Thoracic aorta (tissue), 2 donors: ENCODE results near the gene NANOS1. TPM values are rescaled to one million over a fixed set of nuclear protein-coding genes. Genes with fewer than 3 reads are reported as not detected.

Experiments
- ATAC-seq: fragments of 150-250 bp; one replicate; pipeline ENCODE4 v1.8.0; 2017; ENCODE audit warnings: low read depth; ENCODE audit not compliant: insufficient number of reproducible peaks, low FRiP score
- DNase-seq: peaks from one replicate; pipeline ENCODE4 v3.0.0-alpha.2; 2020; ENCODE audit warnings: low spot score
- H3K27ac ChIP-seq, 2 donors: fragments of 200-600 bp; sonication (generic); 1 replicate in 1 of 2; 2 replicates in 1 of 2; pipeline ENCODE4 v1.5.1; 2016; ENCODE audit warnings: mild to moderate bottlenecking in 2 of 2, moderate library complexity in 2 of 2
- H3K27me3 ChIP-seq: fragments of 200-600 bp; sonication (generic); replicated peaks from 2 replicates; pipeline ENCODE4 v1.6.0; 2016; ENCODE audit warnings: mild to moderate bottlenecking; ENCODE audit not compliant: insufficient read depth
- H3K36me3 ChIP-seq: fragments of 200-600 bp; sonication (generic); one replicate; pipeline ENCODE4 v1.5.1; 2016
- H3K4me1 ChIP-seq, 2 donors: fragments of 200-600 bp; sonication (generic); 1 replicate in 1 of 2; 2 replicates in 1 of 2; pipeline versions ENCODE4 v1.5.1 to v1.6.0; 2016; ENCODE audit warnings: low read depth in 2 of 2, mild to moderate bottlenecking in 1 of 2; ENCODE audit not compliant: control insufficient read depth in 1 of 2
- H3K4me3 ChIP-seq: fragments of 200-600 bp; sonication (generic); 2 replicates; pipeline ENCODE4 v1.5.1; 2016; ENCODE audit warnings: mild to moderate bottlenecking
- H3K9me3 ChIP-seq: fragments of 200-600 bp; sonication (generic); 2 replicates; pipeline ENCODE4 v1.5.1; 2016
- total RNA-seq, 2 donors: library from RNA; depleted of rRNA; stranded (reverse); fragments of >200 nt; gene quantifications; one replicate each; pipeline versions ENCODE4 v1.1.0 to v1.2.3, GENCODE V29; 2016
- TF ChIP-seq, protein P1 (sequence below): fragments of 200-600 bp; sonication (generic); IDR thresholded peaks from one replicate; pipeline ENCODE4 v1.5.1; 2019; ENCODE audit warnings: antibody characterized with exemption

The NANOS1 gene
- total RNA-seq, 2 donors from 2014 or later = 1.4 to 5.4 TPM

DNA sequence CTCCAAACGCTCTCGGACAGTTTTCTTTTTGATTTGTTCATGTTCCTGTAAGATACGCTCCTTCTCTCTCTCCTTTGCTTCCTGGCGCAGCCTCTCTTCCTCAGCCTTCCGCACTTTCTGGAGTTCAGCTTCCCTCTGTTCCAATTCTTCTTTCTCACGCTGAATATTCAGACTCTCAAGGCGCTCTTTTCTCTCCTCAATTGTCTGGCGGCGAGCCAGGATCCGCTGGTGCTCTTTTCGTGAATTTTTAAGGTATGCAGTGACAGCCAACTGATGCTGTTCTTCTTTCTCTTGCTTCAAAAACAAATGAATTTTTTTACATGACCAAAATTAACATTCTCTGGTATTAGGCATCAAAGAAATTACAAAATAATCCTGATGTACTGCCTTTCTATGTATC, 28.5 kb downstream of the NANOS1 start:
- no peaks in the 10 kb centered on the region for H3K9me3 ChIP-seq
- H3K4me1 ChIP-seq = no peaks in the 10 kb centered on the region
- ATAC-seq = no peak
- H3K36me3 ChIP-seq = peaks cover 60% of the 10 kb centered on the region
- H3K4me3 ChIP-seq = no peak overlapping the region
- DNase-seq = no peak
- H3K27me3 ChIP-seq = no peaks in the 10 kb centered on the region
- H3K27ac ChIP-seq = no peak overlapping the region
- TF ChIP-seq, protein P1, sequence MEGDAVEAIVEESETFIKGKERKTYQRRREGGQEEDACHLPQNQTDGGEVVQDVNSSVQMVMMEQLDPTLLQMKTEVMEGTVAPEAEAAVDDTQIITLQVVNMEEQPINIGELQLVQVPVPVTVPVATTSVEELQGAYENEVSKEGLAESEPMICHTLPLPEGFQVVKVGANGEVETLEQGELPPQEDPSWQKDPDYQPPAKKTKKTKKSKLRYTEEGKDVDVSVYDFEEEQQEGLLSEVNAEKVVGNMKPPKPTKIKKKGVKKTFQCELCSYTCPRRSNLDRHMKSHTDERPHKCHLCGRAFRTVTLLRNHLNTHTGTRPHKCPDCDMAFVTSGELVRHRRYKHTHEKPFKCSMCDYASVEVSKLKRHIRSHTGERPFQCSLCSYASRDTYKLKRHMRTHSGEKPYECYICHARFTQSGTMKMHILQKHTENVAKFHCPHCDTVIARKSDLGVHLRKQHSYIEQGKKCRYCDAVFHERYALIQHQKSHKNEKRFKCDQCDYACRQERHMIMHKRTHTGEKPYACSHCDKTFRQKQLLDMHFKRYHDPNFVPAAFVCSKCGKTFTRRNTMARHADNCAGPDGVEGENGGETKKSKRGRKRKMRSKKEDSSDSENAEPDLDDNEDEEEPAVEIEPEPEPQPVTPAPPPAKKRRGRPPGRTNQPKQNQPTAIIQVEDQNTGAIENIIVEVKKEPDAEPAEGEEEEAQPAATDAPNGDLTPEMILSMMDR = no peak

DNA sequence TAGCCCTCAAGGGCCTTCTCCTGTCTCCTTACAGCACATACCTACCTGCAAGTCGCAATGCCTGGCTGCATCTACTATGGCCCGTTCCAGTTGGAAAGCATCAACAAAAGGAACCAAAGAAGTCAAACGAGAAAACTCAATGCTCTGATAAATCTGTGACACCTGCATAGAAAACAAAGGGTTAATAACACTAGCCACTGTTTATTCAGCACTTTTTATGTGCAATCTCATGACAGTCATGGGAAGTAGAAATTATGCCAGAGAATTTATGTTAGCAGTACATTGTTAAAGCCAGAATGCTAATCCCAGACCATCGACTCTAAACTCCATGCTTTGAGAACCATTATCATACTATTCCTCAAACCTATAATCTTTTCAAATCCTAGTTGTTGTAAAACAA, 30.0 kb downstream of the NANOS1 start:
- no peaks in the 10 kb centered on the region for H3K9me3 ChIP-seq
- ATAC-seq = no peak
- no peak overlapping the region for H3K27ac ChIP-seq
- H3K36me3 ChIP-seq = peaks cover 58% of the 10 kb centered on the region
- no peak for DNase-seq
- H3K27me3 ChIP-seq = no peaks in the 10 kb centered on the region
- no peaks in the 10 kb centered on the region for H3K4me1 ChIP-seq
- H3K4me3 ChIP-seq = no peak overlapping the region
- TF ChIP-seq, protein P1 = no peak

DNA sequence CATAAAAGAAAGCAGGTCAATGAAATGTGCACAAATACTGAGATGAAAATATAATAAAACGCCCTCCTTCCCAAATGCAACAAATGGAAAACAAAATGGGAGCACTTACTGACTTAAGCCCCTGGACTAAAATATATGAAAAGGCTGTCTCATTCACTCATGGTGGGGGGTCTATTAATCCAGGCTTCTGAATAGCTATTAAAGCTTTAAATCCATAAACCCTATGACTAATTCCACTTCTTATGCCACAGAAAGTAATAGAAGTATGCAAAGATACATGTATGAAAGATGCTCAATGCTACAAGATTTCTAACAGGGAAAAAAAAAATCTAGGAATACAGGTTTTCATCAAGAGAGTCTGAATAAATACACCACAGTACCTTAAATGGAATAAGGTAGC, 30.6 kb downstream of the NANOS1 start:
- Histone ChIP-seq H3K27ac (no peak overlapping the region), H3K4me3 (no peak overlapping the region), H3K27me3 (no peaks in the 10 kb centered on the region), H3K36me3 (peaks cover 58% of the 10 kb centered on the region), H3K4me1 (no peaks in the 10 kb centered on the region), H3K9me3 (no peaks in the 10 kb centered on the region)
- DNase-seq (no peak), ATAC-seq (no peak)
- TF ChIP-seq, protein P1 = no peak

DNA sequence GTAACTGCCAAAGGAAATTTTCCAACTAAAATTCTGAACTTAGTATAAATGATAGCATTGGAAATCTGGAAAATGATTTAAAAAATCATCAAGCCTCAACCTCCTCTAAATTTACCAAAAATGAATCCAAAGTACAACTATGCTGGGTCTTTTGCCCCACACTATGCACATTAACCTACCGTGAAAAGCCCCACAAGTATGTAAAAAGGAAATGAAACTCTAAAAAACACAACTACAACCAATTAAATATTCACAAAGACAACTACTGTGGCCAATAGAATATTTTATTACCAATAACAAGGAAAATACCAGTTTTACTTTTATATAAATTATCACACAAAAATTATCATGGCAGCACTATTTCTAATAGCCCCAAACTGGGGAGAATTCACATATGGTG, 31.8 kb downstream of the NANOS1 start:
- Histone ChIP-seq H3K27ac (no peak overlapping the region), H3K4me1 (no peaks in the 10 kb centered on the region), H3K36me3 (peaks cover 60% of the 10 kb centered on the region), H3K27me3 (no peaks in the 10 kb centered on the region), H3K4me3 (no peak overlapping the region), H3K9me3 (no peaks in the 10 kb centered on the region)
- TF ChIP-seq, protein P1 = no peak
- ATAC-seq (no peak), DNase-seq (no peak)

DNA sequence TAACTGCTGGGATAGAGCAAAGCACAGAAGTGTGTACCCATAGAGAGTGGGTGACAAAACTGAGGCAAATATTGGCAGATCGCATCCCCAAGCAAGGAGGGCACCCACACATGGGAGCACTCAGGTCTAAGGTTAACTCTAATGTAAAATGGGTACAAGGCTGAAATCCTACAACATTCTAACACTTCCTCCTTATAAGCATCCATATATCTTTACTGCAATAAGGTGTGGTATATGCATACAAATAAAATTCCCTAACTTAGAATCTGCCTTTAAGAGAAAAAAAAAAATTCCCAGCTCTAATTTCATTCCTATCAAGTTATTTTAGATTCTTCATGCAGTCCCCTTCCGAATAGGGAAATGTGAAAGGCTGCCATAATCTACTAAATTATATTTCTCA, 32.4 kb downstream of the NANOS1 start:
- Histone ChIP-seq H3K27ac (no peak overlapping the region), H3K4me3 (no peak overlapping the region), H3K9me3 (no peaks in the 10 kb centered on the region), H3K4me1 (no peaks in the 10 kb centered on the region), H3K27me3 (no peaks in the 10 kb centered on the region), H3K36me3 (peaks cover 62% of the 10 kb centered on the region)
- ATAC-seq (no peak), DNase-seq (no peak)
- TF ChIP-seq, protein P1 = no peak
